Dedifferentiated amniotic fluid mesenchymal stem cell (primary cell): ENCODE results near the gene NLGN2.

ENCODE experiments used
- DNase-seq: peaks from one replicate; pipeline ENCODE4 v3.0.0-alpha.2; 2016; ENCODE audit errors: extremely low spot score

NLGN2 gene

GRCh38 chr17:7414837-7415236, 7.2 kb downstream of the NLGN2 start:
- DNase-seq: no peak

- DNase-seq: no peak
These were observed 8.1 kb downstream of the NLGN2 start for GRCh38 chr17:7415784-7416183.

- DNase-seq: no peak
These were observed 8.7 kb downstream of the NLGN2 start for GRCh38 chr17:7416323-7416722.

- DNase-seq: no peak
These were observed 9.5 kb downstream of the NLGN2 start for GRCh38 chr17:7417056-7417655.

- no peak for DNase-seq
These were observed 11.0 kb downstream of the NLGN2 start for GRCh38 chr17:7418472-7419152.

GRCh38 chr17:7419819-7420610, 12.4 kb downstream of the NLGN2 start, which contains the start of gene SPEM1:
SPEM1 (plus strand) TSS chr17:7420324; CDS start chr17:7420385, 61 bp downstream.
- DNase-seq: no peak

- no peak for DNase-seq
These were observed 13.5 kb downstream of the NLGN2 start for GRCh38 chr17:7421186-7421585.

- no peak for DNase-seq
These were observed 16.0 kb downstream of the NLGN2 start for GRCh38 chr17:7423679-7424078.

- no peak for DNase-seq
These were observed 17.7 kb downstream of the NLGN2 start, which contains the start of gene SPEM2 for GRCh38 chr17:7425316-7425715. SPEM2 (plus strand) TSS chr17:7425616; CDS start chr17:7425689, 73 bp downstream.

- DNase-seq: no peak
These were observed 18.1 kb downstream of the NLGN2 start for GRCh38 chr17:7425756-7426155.

GRCh38 chr17:7426203-7426863, 18.7 kb downstream of the NLGN2 start:
- no peak for DNase-seq

- DNase-seq: no peak
These were observed 19.3 kb downstream of the NLGN2 start for GRCh38 chr17:7426896-7427489.

- no peak for DNase-seq
These were observed 19.9 kb downstream of the NLGN2 start for GRCh38 chr17:7427549-7427948.

GRCh38 chr17:7428557-7428956, 20.9 kb downstream of the NLGN2 start, which contains the start of gene SPEM3:
SPEM3 (plus strand) TSS chr17:7428857; CDS start chr17:7428903, 46 bp downstream.
- no peak for DNase-seq

GRCh38 chr17:7429722-7430121, 22.1 kb downstream of the NLGN2 start:
- DNase-seq: no peak

- DNase-seq: no peak
These were observed 23.6 kb downstream of the NLGN2 start for GRCh38 chr17:7431231-7431630.

GRCh38 chr17:7432296-7432695, 24.7 kb downstream of the NLGN2 start:
- no peak for DNase-seq

GRCh38 chr17:7435676-7436555, 28.3 kb downstream of the NLGN2 start:
- no peak for DNase-seq

- DNase-seq: peak; percentile 42
These were observed 29.1 kb downstream of the NLGN2 start for GRCh38 chr17:7436556-7437368.

GRCh38 chr17:7437369-7437863, 29.8 kb downstream of the NLGN2 start:
- no peak for DNase-seq
